Measurements from ENCODE around the gene MOSPD2.

Gene MOSPD2

GRCh38 chrX:14872851-14873675 is at the start of gene MOSPD2, which contains the start of gene FANCB:
Gene MOSPD2 (plus strand): TSS chrX:14873421. CDS start chrX:14873529, 108 bp downstream.
Gene FANCB (minus strand): TSS chrX:14873069. CDS start chrX:14865510, 7,559 bp downstream.
- H3K4me3 ChIP-seq = peak within 1 kb of the TSS; percentile 48 to 68 (median 61)
- H3K27ac ChIP-seq = peak within 1 kb of the TSS; percentile 43 to 87 (median 77)

- no peak overlapping the region for H3K4me3 ChIP-seq
- no peak overlapping the region for H3K27ac ChIP-seq
These were observed 47.4 kb upstream of the MOSPD2 start for GRCh38 chrX:14825851-14826250.

- no peak overlapping the region for H3K27ac ChIP-seq
- H3K4me3 ChIP-seq = no peak overlapping the region
These were observed 46.9 kb upstream of the MOSPD2 start for GRCh38 chrX:14826319-14826718.

- H3K27ac ChIP-seq = no peak overlapping the region
- H3K4me3 ChIP-seq = no peak overlapping the region
These were observed 43.6 kb upstream of the MOSPD2 start for GRCh38 chrX:14829643-14830042.

- Histone ChIP-seq H3K4me3 (no peak overlapping the region), H3K27ac (no peak overlapping the region)
These were observed 41.1 kb upstream of the MOSPD2 start for GRCh38 chrX:14832151-14832550.

- Histone ChIP-seq H3K4me3 (no peak overlapping the region), H3K27ac (no peak overlapping the region)
These were observed 40.6 kb upstream of the MOSPD2 start for GRCh38 chrX:14832586-14832985.

- H3K27ac ChIP-seq = no peak overlapping the region
- H3K4me3 ChIP-seq = no peak overlapping the region
These were observed 36.1 kb upstream of the MOSPD2 start for GRCh38 chrX:14837155-14837554.

GRCh38 chrX:14843666-14844065 is 29.6 kb upstream of the MOSPD2 start:
- Histone ChIP-seq H3K4me3 (no peak overlapping the region), H3K27ac (no peak overlapping the region)

GRCh38 chrX:14851526-14851925 is 21.7 kb upstream of the MOSPD2 start:
- H3K4me3 ChIP-seq = no peak overlapping the region
- no peak overlapping the region for H3K27ac ChIP-seq

GRCh38 chrX:14864631-14865030 is 8.6 kb upstream of the MOSPD2 start:
- H3K27ac ChIP-seq = no peak overlapping the region
- H3K4me3 ChIP-seq = no peak overlapping the region

GRCh38 chrX:14865201-14865600 is 8.0 kb upstream of the MOSPD2 start:
- Histone ChIP-seq H3K27ac (no peak overlapping the region), H3K4me3 (no peak overlapping the region)

GRCh38 chrX:14871767-14872166 is 1.5 kb upstream of the MOSPD2 start:
- H3K27ac ChIP-seq = no peak overlapping the region
- no peak overlapping the region for H3K4me3 ChIP-seq

GRCh38 chrX:14872355-14872754 is 866 bp upstream of the MOSPD2 start:
- H3K27ac ChIP-seq = peak overlapping the region in 2 of 21 experiments; percentile 2 to 59
- H3K4me3 ChIP-seq = peak overlapping the region; percentile 34 to 68 (median 56)

- peak overlapping the region; percentile 43 to 87 (median 77) for H3K27ac ChIP-seq
- H3K4me3 ChIP-seq = peak overlapping the region; percentile 48 to 68 (median 61)
These were observed 442 bp downstream of the MOSPD2 start for GRCh38 chrX:14873676-14874049.

GRCh38 chrX:14875624-14876023 is 2.4 kb downstream of the MOSPD2 start:
- no peak overlapping the region for H3K4me3 ChIP-seq
- no peak overlapping the region for H3K27ac ChIP-seq

GRCh38 chrX:14883826-14884225 is 10.6 kb downstream of the MOSPD2 start:
- Histone ChIP-seq H3K27ac (no peak overlapping the region), H3K4me3 (no peak overlapping the region)

- Histone ChIP-seq H3K4me3 (no peak overlapping the region), H3K27ac (no peak overlapping the region)
These were observed 11.5 kb downstream of the MOSPD2 start for GRCh38 chrX:14884714-14885113.

- Histone ChIP-seq H3K4me3 (no peak overlapping the region), H3K27ac (no peak overlapping the region)
These were observed 13.0 kb downstream of the MOSPD2 start for GRCh38 chrX:14886252-14886651.

GRCh38 chrX:14896273-14896672 is 23.1 kb downstream of the MOSPD2 start:
- H3K27ac ChIP-seq = no peak overlapping the region
- no peak overlapping the region for H3K4me3 ChIP-seq

GRCh38 chrX:14897042-14897441 is 23.8 kb downstream of the MOSPD2 start:
- Histone ChIP-seq H3K4me3 (no peak overlapping the region), H3K27ac (no peak overlapping the region)

- Histone ChIP-seq H3K27ac (no peak overlapping the region), H3K4me3 (no peak overlapping the region)
These were observed 26.4 kb downstream of the MOSPD2 start for GRCh38 chrX:14899607-14900006.

GRCh38 chrX:14902537-14902936 is 29.3 kb downstream of the MOSPD2 start:
- Histone ChIP-seq H3K27ac (no peak overlapping the region), H3K4me3 (no peak overlapping the region)

Measured in skin epidermis (tissue), 12 donors.